H1 (cell line): ENCODE measurements around the gene SUB1. TPM values are rescaled to one million over a fixed set of nuclear protein-coding genes. Genes with fewer than 3 reads are reported as not detected.
A peak's percentile ranks its signal among the peaks of the same experiment; 100 is the strongest.

Experiments used
- CTCF ChIA-PET: fragments of 300-600 bp; sonication (Branson Sonifier 250); formaldehyde crosslinking; loops from one replicate; lab custom pipeline; 2021; ENCODE audit not compliant: partially characterized antibody; lab: Charles Lee
- POLR2A ChIA-PET: fragments of 300-600 bp; sonication (Branson Sonifier 250); formaldehyde crosslinking; loops from one replicate; lab custom pipeline; 2021; ENCODE audit warnings: inconsistent platforms; ENCODE audit not compliant: partially characterized antibody; lab: Charles Lee
- DNase-seq, 2 experiments: peaks; one replicate each; pipeline versions ENCODE4 v3.0.0 to v3.0.0-alpha.2; 2010 to 2022; ENCODE audit warnings: low spot score in 2 of 2, low read depth in 1 of 2, mixed read lengths in 1 of 2
- FAIRE-seq: peaks from 2 replicates; lab custom pipeline; 2011; peaks lifted over from hg19 to GRCh38; lab: Jason Lieb, UNC
- H2AFZ ChIP-seq: 2 replicates; pipeline ENCODE4 v1.8.1; 2012; ENCODE audit warnings: low read length, inconsistent platforms
- H2AK5ac ChIP-seq: 2 replicates; pipeline ENCODE4 v1.6.1; 2013; ENCODE audit warnings: low read depth, low read length
- H2BK120ac ChIP-seq: replicated peaks from 2 replicates; pipeline ENCODE3; 2013; ENCODE audit warnings: low read depth, low read length, inconsistent platforms
- H2BK12ac ChIP-seq: 2 replicates; pipeline ENCODE4 v1.6.1; 2013; ENCODE audit warnings: low read depth, low read length
- H2BK15ac ChIP-seq: 2 replicates; pipeline ENCODE4 v1.6.1; 2013; ENCODE audit warnings: low read length
- H2BK20ac ChIP-seq: 2 replicates; pipeline ENCODE4 v1.6.1; 2013; ENCODE audit warnings: low read length
- H2BK5ac ChIP-seq: 2 replicates; pipeline ENCODE4 v1.6.1; 2013; ENCODE audit warnings: low read depth, low read length
- H3K14ac ChIP-seq: 2 replicates; pipeline ENCODE4 v1.6.1; 2013; ENCODE audit warnings: inconsistent platforms; ENCODE audit not compliant: insufficient read length
- H3K18ac ChIP-seq: 2 replicates; pipeline ENCODE4 v1.6.1; 2013; ENCODE audit warnings: low read length; ENCODE audit errors: extremely low read depth
- H3K23ac ChIP-seq: 2 replicates; pipeline ENCODE4 v1.6.1; 2013; ENCODE audit warnings: inconsistent platforms; ENCODE audit not compliant: insufficient read length
- H3K23me2 ChIP-seq: 2 replicates; pipeline ENCODE4 v1.6.1; 2013; ENCODE audit warnings: low read depth, low read length
- H3K27ac ChIP-seq: 2 replicates; pipeline ENCODE4 v1.6.1; 2011; ENCODE audit warnings: low read depth, low read length, inconsistent platforms
- H3K27me3 ChIP-seq, 4 experiments: replicated peaks in 1 of 4; 1 replicate in 1 of 4; 2 replicates in 3 of 4; pipeline versions ENCODE4 v1.6.1 to v1.8.1; 2011 to 2013; ENCODE audit warnings: low read length in 3 of 4, mild to moderate bottlenecking in 3 of 4, inconsistent platforms in 2 of 4, mixed read lengths in 2 of 4, moderate library complexity in 1 of 4; ENCODE audit not compliant: control insufficient read depth in 3 of 4, insufficient read depth in 3 of 4; ENCODE audit errors: extremely low read depth in 1 of 4
- H3K36me3 ChIP-seq, 4 experiments: 2 replicates each; pipeline versions ENCODE4 v1.6.1 to v1.8.1; 2011 to 2013; ENCODE audit warnings: mild to moderate bottlenecking in 4 of 4, low read length in 3 of 4, moderate library complexity in 2 of 4, control low read depth in 1 of 4, inconsistent platforms in 1 of 4; ENCODE audit not compliant: insufficient read depth in 4 of 4, control insufficient read depth in 2 of 4
- H3K4ac ChIP-seq: replicated peaks from 2 replicates; pipeline ENCODE3; 2013; ENCODE audit warnings: low read length, low read depth, mixed read lengths, inconsistent platforms; ENCODE audit not compliant: insufficient read length
- H3K4me1 ChIP-seq, 4 experiments: replicated peaks in 1 of 4; 1 replicate in 1 of 4; 2 replicates in 3 of 4; pipeline versions ENCODE4 v1.6.1 to v1.8.1; 2011 to 2013; ENCODE audit warnings: low read length in 3 of 4, inconsistent platforms in 2 of 4, mixed read lengths in 1 of 4; ENCODE audit not compliant: insufficient read depth in 4 of 4, control insufficient read depth in 3 of 4
- H3K4me2 ChIP-seq, 2 experiments: 2 replicates each; pipeline versions ENCODE4 v1.6.1 to v1.8.1; 2011 to 2013; ENCODE audit warnings: low read depth in 2 of 2, low read length in 2 of 2, control low read depth in 1 of 2, inconsistent platforms in 1 of 2, mild to moderate bottlenecking in 1 of 2; ENCODE audit not compliant: insufficient read depth in 1 of 2
- H3K4me3 ChIP-seq, 4 experiments: fragments of 200-600, 300-600 bp in 1 of 4; sonication (generic), shearing (Covaris generic), sonication (Bioruptor Twin) in 1 of 4; 2 replicates each; pipeline versions ENCODE4 v1.5.1 to v1.8.1; 2011 to 2016; ENCODE audit warnings: low read length in 4 of 4, low read depth in 3 of 4, control low read depth in 2 of 4, inconsistent platforms in 2 of 4, mild to moderate bottlenecking in 2 of 4, mixed read lengths in 1 of 4, moderate library complexity in 1 of 4; ENCODE audit not compliant: insufficient read depth in 2 of 4; ENCODE audit errors: extremely low read depth in 1 of 4
- H3K56ac ChIP-seq: replicated peaks from 2 replicates; pipeline ENCODE3; 2013; ENCODE audit warnings: low read depth, mild to moderate bottlenecking, mixed read lengths, low read length, inconsistent platforms; ENCODE audit not compliant: insufficient read length
- H3K79me1 ChIP-seq: 2 replicates; pipeline ENCODE4 v1.6.1; 2013; ENCODE audit warnings: low read depth, low read length, control low read depth
- H3K79me2 ChIP-seq, 2 experiments: 2 replicates each; pipeline versions ENCODE4 v1.6.1 to v1.8.1; 2012 to 2013; ENCODE audit warnings: low read length in 2 of 2, mild to moderate bottlenecking in 2 of 2, inconsistent platforms in 1 of 2; ENCODE audit not compliant: insufficient read depth in 2 of 2, control insufficient read depth in 1 of 2
- H3K9ac ChIP-seq, 4 experiments: replicated peaks in 1 of 4; 1 replicate in 1 of 4; 2 replicates in 3 of 4; pipeline versions ENCODE4 v1.6.1 to v1.8.1; 2011 to 2013; ENCODE audit warnings: low read depth in 3 of 4, low read length in 3 of 4, control low read depth in 2 of 4, mild to moderate bottlenecking in 2 of 4, moderate library complexity in 2 of 4, inconsistent platforms in 1 of 4; ENCODE audit errors: extremely low read depth in 1 of 4
- H3K9me3 ChIP-seq, 2 experiments: 2 replicates each; pipeline versions ENCODE4 v1.6.1 to v1.8.1; 2012 to 2013; ENCODE audit warnings: mild to moderate bottlenecking in 2 of 2, moderate library complexity in 2 of 2, control low read depth in 1 of 2, inconsistent platforms in 1 of 2, low read depth in 1 of 2, low read length in 1 of 2, mixed read lengths in 1 of 2; ENCODE audit not compliant: insufficient read depth in 2 of 2
- H4K20me1 ChIP-seq, 2 experiments: replicated peaks in 1 of 2; 2 replicates each; pipeline versions ENCODE3 to v1.8.1; 2011 to 2013; ENCODE audit warnings: inconsistent platforms in 2 of 2, low read length in 2 of 2, mild to moderate bottlenecking in 1 of 2; ENCODE audit not compliant: insufficient read depth in 2 of 2, control insufficient read depth in 1 of 2
- H4K5ac ChIP-seq: 2 replicates; pipeline ENCODE4 v1.6.1; 2013; ENCODE audit warnings: low read length, low read depth, mixed read lengths, inconsistent platforms; ENCODE audit not compliant: insufficient read length
- H4K8ac ChIP-seq: 2 replicates; pipeline ENCODE4 v1.8.0; 2013; ENCODE audit warnings: mild to moderate bottlenecking, moderate library complexity, low read length, inconsistent platforms; ENCODE audit not compliant: insufficient read depth; ENCODE audit errors: extremely low read depth
- H4K91ac ChIP-seq: replicated peaks from 2 replicates; pipeline ENCODE3; 2013; ENCODE audit warnings: low read length, mixed read lengths, inconsistent platforms; ENCODE audit not compliant: insufficient read length
- CBX8 ChIP-seq: fragments of 300-800, 300-1000 bp; sonication (generic); IDR thresholded peaks from 2 replicates; pipeline ENCODE4 v1.7.1; 2016; ENCODE audit warnings: low read depth, low read length, borderline replicate concordance
- GABPA ChIP-seq: IDR thresholded peaks from 2 replicates; pipeline ENCODE4 v1.6.1; 2011; ENCODE audit warnings: mild to moderate bottlenecking, low read length, moderate library complexity, borderline replicate concordance; ENCODE audit not compliant: insufficient read depth
- GTF2F1 ChIP-seq: IDR thresholded peaks from 2 replicates; pipeline ENCODE4 v1.6.1; 2012; ENCODE audit warnings: low read depth, low read length, improper control_type of control experiment, borderline replicate concordance
- MAFK ChIP-seq: IDR thresholded peaks from 2 replicates; pipeline ENCODE4 v1.6.1; 2012; ENCODE audit warnings: low read depth, mild to moderate bottlenecking, improper control_type of control experiment, low read length
- MAX ChIP-seq: IDR thresholded peaks from 2 replicates; pipeline ENCODE4 v1.6.1; 2012; ENCODE audit warnings: inconsistent platforms
- PHF8 ChIP-seq: fragments of 200-600 bp; sonication (generic); conservative IDR thresholded peaks from 2 replicates; pipeline ENCODE4 v1.7.1; 2012; ENCODE audit warnings: low read depth, mild to moderate bottlenecking, inconsistent platforms, low read length, moderate library complexity
- TAF7 ChIP-seq: optimal IDR thresholded peaks from 2 replicates; pipeline ENCODE3; 2011; ENCODE audit warnings: low read depth, mild to moderate bottlenecking, inconsistent platforms, low read length, moderate library complexity, borderline replicate concordance
- WGBS, 2 experiments: shearing (Covaris generic) in 1 of 2; methylation state at CpG; one replicate each; pipeline versions ENCODE4 v1.1.6 to v1.1.7; 2013 to 2015; ENCODE audit warnings: low lambda C conversion rate in 2 of 2, mixed read lengths in 2 of 2, inconsistent platforms in 1 of 2, low coverage in 1 of 2, missing lambda C conversion rate in 1 of 2; ENCODE audit not compliant: insufficient replicate concordance in 2 of 2, insufficient coverage in 1 of 2, insufficient read length in 1 of 2; ENCODE audit errors: extremely low coverage in 1 of 2, missing lambda C conversion rate in 1 of 2; 5-methylcytosine and 5-hydroxymethylcytosine counted together
- long read RNA-seq, 2 experiments: library from RNA in 1 of 2; library from capped mRNA in 1 of 2; stranded (forward); transcript quantifications; one replicate each; pipeline ENCODE4 v2.0.0, GENCODE V29; 2021; ENCODE audit warnings: inconsistent platforms in 1 of 2
- polyA minus RNA-seq, 3 experiments: library from RNA; depleted of rRNA, polyadenylated mRNA; stranded (reverse); fragments of >200 nt; gene quantifications; 1 replicate in 2 of 3; 2 replicates in 1 of 3; pipeline ENCODE4 v1.2.3, GENCODE V29; 2011
- polyA plus RNA-seq, 7 experiments: library from polyadenylated mRNA; depleted of rRNA in 3 of 7; stranded (reverse) in 5 of 7; unstranded in 2 of 7; fragments of >200 nt in 5 of 7; fragments of 200-250 nt in 2 of 7; gene quantifications; 1 replicate in 5 of 7; 2 replicates in 1 of 7; 4 replicates in 1 of 7; pipeline versions ENCODE4 v1.2.1 to v1.2.3, GENCODE V29; 2011 to 2013; ENCODE audit warnings: missing spikeins in 2 of 7, mixed read lengths in 2 of 7
- total RNA-seq: library from RNA; stranded (reverse); fragmentation: NEBNext Ultra II Directional; extraction: Animal tissue kit (Norgen Biotek cat#: 25700); gene quantifications from 2 replicates; pipeline ENCODE4 v1.2.1, GENCODE V29; 2021

SUB1 gene
- total RNA-seq = 319 and 325 TPM in 2 replicates
- 47.8 and 83.9 TPM in 2 replicates for polyA plus RNA-seq (2011; rRNA removed)
- 190 TPM for polyA plus RNA-seq (2011; cell fraction: cytosol; rRNA removed)
- 13.8 TPM for polyA plus RNA-seq (2011; cell fraction: nucleus; rRNA removed)
- 127 to 282 TPM (median 151 TPM) in 4 replicates for polyA plus RNA-seq (2012, experiment 1 of 2)
- 64.9 TPM for polyA plus RNA-seq (2012, experiment 2 of 2)
- 388 TPM for polyA plus RNA-seq (2013, experiment 1 of 2)
- polyA plus RNA-seq (2013, experiment 2 of 2) = 387 TPM
- 14.7 and 17.4 TPM in 2 replicates for polyA minus RNA-seq (2011; rRNA and poly(A)+ RNA removed)
- 32.8 TPM for polyA minus RNA-seq (2011; cell fraction: cytosol; rRNA and poly(A)+ RNA removed)
- 48.8 TPM for polyA minus RNA-seq (2011; cell fraction: nucleus; rRNA and poly(A)+ RNA removed)
- long read RNA-seq, experiment 1, full-length matches to known transcripts = 218 of 301 reads
- long read RNA-seq, experiment 1, partial matches to known transcripts = 44 of 301 reads
- long read RNA-seq, experiment 1, other reads (novel, unspliced or antisense) = 39 of 301 reads
- long read RNA-seq, experiment 2, full-length matches to known transcripts = 157 of 166 reads
- long read RNA-seq, experiment 2, partial matches to known transcripts = 4 of 166 reads
- long read RNA-seq, experiment 2, other reads (novel, unspliced or antisense) = 5 of 166 reads

DNA sequence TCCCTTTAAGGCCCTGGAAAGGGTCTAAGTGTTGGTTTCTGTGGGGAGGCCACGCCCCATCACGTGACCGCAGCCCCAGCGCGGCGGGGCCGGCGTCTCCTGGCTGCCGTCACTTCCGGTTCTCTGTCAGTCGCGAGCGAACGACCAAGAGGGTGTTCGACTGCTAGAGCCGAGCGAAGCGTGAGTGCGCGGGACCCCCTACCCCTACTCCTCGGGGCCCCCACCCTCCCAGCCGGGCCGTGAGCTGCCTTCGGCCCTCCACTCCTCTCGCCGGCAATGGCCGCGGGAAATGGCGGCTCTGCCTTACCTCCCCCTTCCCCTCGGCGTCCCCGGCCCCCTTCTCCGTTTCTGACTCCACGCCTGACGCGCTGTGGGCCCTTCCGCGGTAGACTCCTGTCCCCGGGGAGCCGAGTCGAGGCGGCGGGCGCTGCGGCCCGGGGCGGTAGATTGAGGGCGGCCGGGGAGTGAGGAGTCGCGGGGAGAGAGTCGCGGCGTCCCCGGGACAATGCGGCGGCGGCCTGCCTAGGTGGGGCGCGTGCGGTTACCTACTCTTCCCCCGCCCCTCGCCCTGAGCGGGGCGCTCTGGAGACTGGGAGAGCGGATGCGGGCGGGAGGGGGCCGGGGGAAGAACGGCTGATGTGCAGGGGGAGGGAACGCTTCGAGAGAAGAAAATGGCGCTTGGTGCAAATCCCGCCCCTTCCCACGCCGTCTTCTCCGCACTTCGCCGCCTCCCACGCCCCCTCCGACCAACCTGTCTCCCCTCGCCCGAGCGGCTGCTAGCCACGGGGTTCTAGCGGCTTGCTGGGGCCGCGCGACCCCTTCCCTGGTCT is at the start of gene SUB1:
Gene SUB1 (plus strand): TSS at position 112 of the 830 bp plus-strand sequence. CDS start 2,956 bp downstream, outside the sequence.
- Histone ChIP-seq H4K8ac (peak within 1 kb of the TSS; percentile 96), H4K20me1 (peaks cover 2 to 10% of the 10 kb centered on the region in 2 experiments), H3K23me2 (no peaks in the 10 kb centered on the region; the same call in 1 of the 2 replicates), H4K91ac (peak within 1 kb of the TSS; percentile 60), H2AK5ac (no peak within 1 kb of the TSS), H2BK12ac (peak within 1 kb of the TSS; percentile 70; the same call in 1 of the 2 replicates), H3K36me3 (peaks cover 0 to 19% (median 10%) of the 10 kb centered on the region in 4 experiments; a peak in 5 of 8 replicates), H3K23ac (no peak within 1 kb of the TSS), H3K4me1 (peaks cover 3 to 16% (median 9%) of the 10 kb centered on the region in 4 experiments), H3K4me2 (peak within 1 kb of the TSS; percentile 68 to 70), H3K27me3 (no peaks in the 10 kb centered on the region), H2BK15ac (no peak within 1 kb of the TSS), H3K4me3 (peak within 1 kb of the TSS; percentile 68 to 96 (median 88)), H4K5ac (peak within 1 kb of the TSS; percentile 83), H3K27ac (peak within 1 kb of the TSS; percentile 81), H2BK5ac (peak within 1 kb of the TSS; percentile 89), H3K79me1 (peaks cover 3% of the 10 kb centered on the region; the same call in 1 of the 2 replicates), H3K4ac (peak within 1 kb of the TSS; percentile 72), H2BK120ac (no peak within 1 kb of the TSS), H3K56ac (peak within 1 kb of the TSS; percentile 67), H2AFZ (peak within 1 kb of the TSS; percentile 37; the same call in 1 of the 2 replicates), H3K9me3 (no peaks in the 10 kb centered on the region), H3K14ac (no peak within 1 kb of the TSS), H3K79me2 (peaks cover 11 to 41% of the 10 kb centered on the region in 2 experiments), H3K18ac (peak within 1 kb of the TSS; percentile 68), H3K9ac (peak within 1 kb of the TSS; percentile 80 to 94 (median 84)), H2BK20ac (no peak within 1 kb of the TSS)
- CTCF ChIA-PET = interaction anchor here (0.6 to 5.6 kb wide), 4 partner anchors 19 to 256 kb away, joined by 3 to 158 read pairs (median 18); no protein-coding TSS in a partner anchor
- POLR2A ChIA-PET = interaction anchor here (0.6 to 2.0 kb wide), 19 partner anchors 8 to 353 kb away, joined by 3 to 8 read pairs (median 3); partner anchors contain the start of gene ZFR
- DNase-seq = peak; percentile 75 to 93
- WGBS, 2 experiments = 0% methylated on average over 52 of the region's 89 CpGs; no CpG with 5 or more reads in 1 of the 2 experiments
- no peak for FAIRE-seq
- TF ChIP-seq TAF7 (peak; percentile 52), MAFK (no peak), CBX8 (no peak), GABPA (0 out of 2 replicates have a peak, but pooled peaks have one; percentile 47), MAX (peak; percentile 63), GTF2F1 (no peak), PHF8 (peak; percentile 89)
